Stomach (tissue), 4 donors: ENCODE measurements around the gene FAM151A.

Experiments used
- CTCF ChIP-seq, 7 experiments: fragments of 450-650 bp in 4 of 7; fragments of 200-600 bp in 3 of 7; sonication (generic) in 3 of 7; IDR thresholded peaks; one replicate each; pipeline ENCODE4 v1.5.1; 2016 to 2019; ENCODE audit warnings: antibody characterized with exemption in 7 of 7, control low read depth in 2 of 7, mild to moderate bottlenecking in 1 of 7
- POLR2A ChIP-seq, 4 donors: fragments of 450-650 bp; IDR thresholded peaks; one replicate each; pipeline ENCODE4 v1.6.1; 2016; ENCODE audit warnings: antibody characterized with exemption in 4 of 4, control low read depth in 2 of 4, mild to moderate bottlenecking in 1 of 4, moderate library complexity in 1 of 4

GRCh38 chr1:54597455-54598030 lies 25.8 kb downstream of the FAM151A start:
- TF ChIP-seq POLR2A (IDR thresholded peaks at IDR 0.05) = no peak
- no peak for TF ChIP-seq CTCF (IDR thresholded peaks at IDR 0.05)
